Activated CD8-positive, alpha-beta memory T cell treated with anti-CD3 and anti-CD28 coated beads for 4 hours (primary cell): ENCODE data around the gene STMN3.
A peak's percentile ranks its signal among the peaks of the same experiment; 100 is the strongest.
"Not testable (repeated sequence)": the region's sequence is repeated elsewhere in the genome, so short reads cannot be mapped to it uniquely, and the experiment has no call there.

Experiments used
- DNase-seq, 2 donors: peaks; one replicate each; pipeline ENCODE4 v3.0.0-alpha.2; 2020; ENCODE audit warnings: low read depth in 2 of 2

Gene STMN3

DNA sequence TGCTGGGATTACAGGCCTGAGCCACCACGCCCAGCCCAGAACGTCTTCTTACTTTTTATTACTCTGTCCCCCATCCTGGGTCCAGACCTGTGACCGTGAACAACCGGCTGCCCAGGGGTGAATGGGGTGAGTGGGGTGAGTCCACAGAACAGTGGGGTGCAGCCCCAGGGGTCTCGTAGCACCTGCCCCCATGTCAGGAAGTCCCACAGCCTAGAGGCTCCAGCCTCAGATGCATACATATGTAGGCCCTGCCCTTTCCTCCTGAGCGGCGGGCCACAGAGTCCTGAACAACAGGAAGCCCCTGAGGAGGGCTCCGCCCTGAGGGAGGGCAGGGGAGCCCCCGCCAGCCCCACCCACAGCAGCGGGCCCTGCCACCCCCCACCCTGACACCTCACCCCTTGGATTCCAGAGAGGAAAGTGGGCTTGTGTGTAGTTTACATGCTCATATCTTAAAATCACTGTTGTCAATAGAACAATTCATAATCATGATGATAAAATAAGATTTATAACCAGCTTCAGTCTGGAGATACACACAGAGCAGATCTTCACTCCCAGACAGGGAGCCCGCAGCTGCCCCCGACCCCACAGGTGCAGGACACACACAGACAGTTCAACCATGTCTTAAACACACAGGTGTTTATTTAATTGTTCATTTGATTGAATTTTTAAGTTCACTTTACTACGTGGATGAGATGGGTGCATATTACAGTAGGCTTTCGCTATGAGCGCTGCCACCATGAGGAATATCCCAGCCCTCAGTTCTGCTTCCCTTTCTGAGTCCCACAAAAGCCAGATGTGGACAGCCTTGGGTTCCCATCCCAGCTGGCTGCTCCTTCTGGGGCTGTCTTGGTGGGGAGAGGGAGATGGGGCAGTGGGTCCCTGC, 13.9 kb downstream of the STMN3 start:
- no peak for DNase-seq

DNA sequence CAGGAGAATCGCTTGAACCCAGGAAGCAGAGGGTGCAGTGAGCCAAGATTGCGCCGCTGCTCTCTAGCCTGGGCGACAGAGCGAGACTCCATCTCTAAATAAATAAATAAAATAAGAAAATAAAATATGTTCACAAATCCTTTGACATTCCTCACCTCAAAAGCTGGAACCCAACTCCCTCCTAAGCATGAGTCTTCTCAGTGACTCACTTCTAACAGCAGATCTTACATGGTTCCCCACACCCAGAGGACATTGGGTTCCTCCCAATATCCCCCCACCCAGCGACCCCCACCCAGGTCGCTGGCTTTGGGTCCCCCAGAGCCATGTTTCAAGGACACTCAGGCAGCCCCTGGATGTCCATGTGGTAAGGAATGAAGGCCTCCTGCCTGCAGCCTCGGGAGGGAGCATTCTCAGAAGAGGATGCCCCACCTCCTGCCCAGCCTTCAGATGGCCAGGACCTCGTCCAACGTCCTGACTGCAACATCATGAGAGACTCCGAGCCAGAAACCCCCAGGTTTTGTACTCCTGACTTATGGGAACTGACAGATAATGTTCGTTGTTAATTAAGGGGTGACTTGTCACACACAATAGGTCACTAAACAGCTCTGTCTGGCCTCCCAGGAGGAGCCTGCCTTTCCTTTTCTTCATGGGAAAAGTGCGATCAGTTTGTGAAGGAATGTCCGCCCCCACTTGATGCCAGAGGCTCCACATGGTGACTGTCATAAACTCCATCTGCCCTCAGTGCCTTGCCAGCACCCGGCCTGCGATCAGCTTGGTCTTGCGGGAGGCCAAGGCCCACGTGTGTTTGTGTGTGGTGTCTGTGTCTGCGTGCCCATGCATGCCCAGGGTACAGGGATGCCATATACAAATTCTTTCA, 16.2 kb downstream of the STMN3 start:
- no peak for DNase-seq

DNA sequence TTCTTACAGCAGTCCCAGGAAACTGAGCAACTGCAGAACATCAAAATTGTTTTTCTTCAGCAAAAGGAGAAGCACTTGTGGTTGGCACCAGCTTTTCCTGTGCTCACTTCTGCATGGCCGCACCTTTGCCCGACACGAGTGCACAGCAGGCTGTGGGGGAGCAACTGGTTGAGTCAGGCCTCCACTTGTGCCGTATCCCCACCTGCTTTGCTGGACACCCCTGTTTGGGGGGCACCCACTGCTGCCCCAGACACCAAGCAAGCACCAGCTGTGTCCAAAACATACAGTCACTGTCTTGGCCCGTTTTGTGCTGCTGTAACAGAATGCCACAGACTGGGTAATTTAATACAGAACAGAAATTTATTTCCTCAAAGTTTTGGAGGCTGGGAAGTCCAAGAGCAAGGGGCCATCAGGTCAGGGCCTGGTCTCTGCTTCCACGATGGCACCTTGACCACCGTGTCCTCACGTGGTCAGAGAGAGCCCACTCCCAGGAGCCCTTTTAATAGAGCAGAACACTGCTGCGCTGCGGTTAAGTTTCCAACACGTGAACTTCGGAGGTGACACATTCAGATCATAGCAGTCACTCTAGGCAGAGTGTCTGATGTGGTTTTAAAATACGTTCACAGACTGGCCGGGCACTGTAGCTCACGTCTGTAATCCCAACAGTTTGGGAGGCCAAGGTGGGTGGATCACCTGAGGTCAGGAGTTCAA, 17.6 kb downstream of the STMN3 start:
- peak; percentile 53 to 67 for DNase-seq

DNA sequence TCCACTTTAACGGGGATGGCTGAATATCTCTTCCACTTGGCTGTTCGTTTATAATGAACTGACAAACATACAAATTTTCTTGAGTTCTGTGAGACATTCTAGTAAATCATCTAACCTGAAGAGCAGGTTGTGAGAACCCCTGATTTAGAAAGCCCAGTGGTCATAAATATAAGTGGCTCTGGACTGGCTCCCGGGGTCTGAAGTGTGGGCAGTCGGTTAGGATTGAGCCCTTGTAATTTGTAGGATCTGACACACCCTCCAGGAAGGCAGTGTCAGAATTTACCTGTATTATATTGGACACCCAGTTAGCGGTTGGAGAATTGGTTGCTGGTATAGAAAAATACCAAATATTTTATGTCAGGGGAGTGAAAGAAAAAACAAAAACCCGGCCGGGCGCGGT, 19.5 kb downstream of the STMN3 start:
- DNase-seq, result no peak

DNA sequence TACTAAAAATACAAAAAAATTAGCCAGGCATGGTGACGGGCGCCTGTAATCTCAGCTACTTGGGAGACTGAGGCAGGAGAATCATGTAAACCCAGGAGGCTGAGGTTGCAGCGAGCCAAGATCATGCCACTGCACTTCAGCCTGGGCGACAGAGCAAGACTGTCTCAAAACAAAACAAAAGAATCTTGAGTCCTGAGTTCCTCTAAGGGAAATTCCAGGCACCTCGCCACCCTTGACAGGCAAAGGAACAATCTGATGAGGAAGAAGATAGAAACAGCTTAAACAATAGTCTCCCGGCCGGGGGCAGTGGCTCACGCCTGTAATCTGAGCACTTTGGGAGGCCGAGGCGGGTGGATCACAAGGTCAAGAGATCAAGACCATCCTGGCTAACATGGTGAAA, 21.8 kb downstream of the STMN3 start:
- not testable (repeated sequence) for DNase-seq

DNA sequence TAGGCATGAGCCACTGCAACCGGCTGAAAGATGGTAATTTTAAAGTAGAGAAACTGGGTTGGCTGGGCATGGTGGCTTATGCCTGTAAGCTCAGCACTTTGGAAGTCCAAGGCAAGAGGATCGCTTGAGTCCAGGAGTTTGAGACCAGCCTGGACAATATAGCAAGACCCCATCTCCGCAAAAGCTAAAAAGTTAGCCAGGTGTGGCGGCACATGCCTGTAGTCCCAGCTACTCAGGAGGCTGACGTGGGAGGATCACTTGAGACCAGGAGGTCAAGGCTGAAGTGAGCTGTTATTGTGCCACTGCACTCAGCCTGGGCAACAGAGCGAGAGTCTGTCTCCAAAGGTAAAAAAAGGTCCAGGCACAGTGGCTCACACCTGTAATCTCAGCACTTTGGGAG, 22.3 kb downstream of the STMN3 start:
- DNase-seq, result not testable (repeated sequence)

DNA sequence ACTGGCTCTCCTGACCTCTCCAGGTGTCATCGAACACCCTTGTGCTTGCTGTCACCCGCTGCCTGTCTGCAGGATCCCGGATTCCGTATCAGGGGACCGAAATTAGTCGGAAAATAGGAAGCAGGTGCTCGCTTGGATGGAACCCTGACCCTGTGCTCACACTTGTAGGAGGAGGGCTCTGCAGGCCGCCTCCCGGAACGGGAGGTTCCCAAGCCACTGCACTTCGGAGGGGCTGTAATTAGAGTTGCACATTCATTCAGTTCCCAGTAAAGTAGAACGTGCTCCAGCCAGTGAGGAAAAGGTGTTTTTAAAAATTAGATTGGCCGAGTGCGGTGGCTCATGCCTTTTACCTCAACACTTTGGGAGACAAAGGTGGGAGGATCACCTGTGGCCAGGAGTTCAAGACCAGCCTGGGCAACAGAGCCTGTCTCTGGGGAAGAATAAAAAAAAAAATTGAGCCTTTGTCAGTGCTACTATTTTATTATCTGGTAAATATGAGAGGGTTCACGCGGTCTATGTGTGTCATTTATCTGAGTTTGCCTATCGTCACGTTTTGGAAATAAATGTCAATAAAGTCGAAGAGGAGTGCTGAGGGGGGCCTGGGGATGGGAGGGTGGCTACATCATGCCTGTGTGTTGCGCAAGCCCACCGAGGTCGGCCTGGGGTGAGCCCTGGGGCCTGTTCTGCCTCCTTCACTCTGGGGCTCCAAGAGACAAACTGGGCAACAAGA, 24.8 kb downstream of the STMN3 start:
- DNase-seq, result no peak

DNA sequence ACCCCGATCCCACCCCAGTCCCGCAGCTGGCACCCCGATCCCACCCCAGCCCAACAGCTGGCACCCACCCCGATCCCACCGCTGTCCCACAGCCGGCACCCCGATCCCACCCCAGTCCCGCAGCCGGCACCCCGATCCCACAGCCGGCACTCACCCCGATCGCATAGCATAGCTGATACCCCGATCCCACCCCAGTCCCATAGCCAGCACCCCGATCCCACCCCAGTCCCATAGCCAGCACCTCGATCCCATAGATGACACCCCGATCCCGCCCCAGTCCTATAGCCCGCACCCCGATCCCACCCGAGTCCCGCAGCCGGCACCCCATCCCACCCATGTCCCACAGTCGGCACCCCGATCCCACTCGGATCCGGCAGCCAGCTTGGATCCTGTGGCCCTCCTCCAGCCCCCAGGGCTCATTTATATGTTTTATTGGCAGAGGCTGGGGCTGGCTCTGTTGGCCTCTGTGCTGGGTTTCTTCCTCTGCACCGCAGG, 25.4 kb downstream of the STMN3 start:
- DNase-seq, result no peak

DNA sequence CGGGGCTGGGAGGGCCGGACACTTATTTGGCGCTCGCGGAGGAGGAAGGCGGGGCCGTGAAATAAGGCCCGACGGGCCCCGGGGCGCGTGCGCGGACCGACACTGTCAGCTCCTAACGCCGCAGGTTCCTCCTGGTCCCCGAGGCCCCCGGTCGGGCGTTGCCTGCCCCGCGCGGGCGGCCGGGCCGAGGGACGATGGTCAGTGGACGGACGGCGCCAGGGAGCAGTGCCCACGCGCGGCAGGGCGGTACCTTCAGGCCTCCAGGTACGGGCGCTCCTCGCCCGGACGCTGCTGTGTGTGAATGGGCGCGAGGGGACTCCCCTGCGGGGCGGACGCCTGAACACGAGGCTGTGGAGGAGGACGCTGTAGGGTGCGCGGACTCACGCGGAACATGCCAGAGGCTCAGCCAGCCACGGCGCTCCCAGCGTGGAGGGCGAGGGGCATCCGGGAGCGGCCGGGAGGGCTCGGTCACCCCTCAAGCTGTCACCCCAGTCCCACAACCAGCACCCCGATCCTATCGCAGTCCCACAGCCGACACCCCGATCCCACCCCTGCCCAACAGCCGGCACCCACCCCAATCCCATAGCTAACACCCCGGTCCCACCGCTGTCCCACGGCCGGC, 26.0 kb downstream of the STMN3 start:
- peak; percentile 85 to 89 for DNase-seq

DNA sequence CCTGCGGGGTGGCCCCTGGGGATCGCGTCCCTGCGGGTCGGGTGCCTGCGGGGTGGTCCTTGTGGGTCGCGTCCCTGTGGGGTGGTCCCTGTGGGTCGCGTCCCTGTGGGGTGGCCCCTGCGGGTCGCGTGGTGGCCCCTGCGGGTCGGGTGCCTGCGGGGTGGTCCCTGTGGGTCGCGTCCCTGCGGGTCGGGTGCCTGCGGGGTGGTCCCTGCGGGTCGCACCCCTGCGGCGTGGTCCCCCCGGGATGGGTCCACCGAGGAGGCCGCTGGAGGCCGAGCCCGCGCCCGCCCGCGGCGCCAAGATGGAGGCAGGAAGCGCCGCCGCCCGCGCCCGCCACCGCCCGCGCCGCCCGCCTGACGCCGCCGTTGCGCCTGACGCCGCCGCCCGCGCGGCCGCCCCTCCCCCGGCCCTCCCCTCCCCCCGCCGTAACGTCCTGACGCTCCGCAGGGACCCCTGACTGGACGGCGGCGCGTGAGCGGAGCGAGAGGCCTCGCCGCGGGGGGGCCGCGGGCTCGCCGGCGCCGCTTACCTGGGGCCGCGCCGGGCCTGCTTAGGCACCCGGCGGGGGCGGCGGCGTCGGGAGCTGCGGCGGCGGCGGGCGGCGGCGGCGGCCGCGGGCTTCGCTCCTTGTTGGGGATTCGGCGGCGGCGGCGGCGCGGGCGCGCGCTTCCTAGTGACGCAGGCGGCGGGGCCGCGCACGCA, 26.6 kb downstream of the STMN3 start, which contains the start of gene GMEB2:
TSS of gene GMEB2 (minus strand) at position 678 of the 705 bp plus-strand sequence. CDS start 7,704 bp downstream, outside the sequence.
- peak in 1 of 2 donors; percentile 46 for DNase-seq

DNA sequence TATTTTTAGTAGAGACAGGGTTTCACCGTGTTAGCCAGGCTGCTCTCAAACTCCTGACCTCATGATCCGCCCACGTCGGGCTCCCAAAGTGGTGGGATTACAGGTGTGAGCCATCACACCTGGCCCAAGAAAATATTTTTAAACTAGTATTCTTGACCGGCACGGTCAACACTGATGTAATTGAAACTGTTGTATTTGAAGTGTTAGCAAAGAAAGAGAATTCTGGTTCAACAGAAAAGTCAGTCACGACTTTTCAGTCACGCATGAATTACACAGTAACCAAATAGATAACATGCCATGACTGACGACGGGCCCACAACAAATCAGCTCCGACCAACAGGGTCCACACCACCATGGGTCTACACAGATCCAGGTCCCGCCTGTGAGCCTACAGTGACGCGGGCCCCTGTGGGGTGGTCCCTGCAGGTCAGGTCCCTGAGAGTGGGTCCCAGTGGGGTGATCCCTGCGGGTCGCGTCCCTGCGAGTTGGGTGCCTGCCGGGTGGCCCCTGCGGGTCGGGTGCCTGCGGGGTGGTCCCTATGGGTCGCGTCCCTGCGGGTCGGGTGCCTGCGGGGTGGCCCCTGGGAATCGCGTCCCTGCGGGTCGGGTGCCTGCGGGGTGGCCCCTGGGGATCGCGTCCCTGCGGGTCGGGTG, 27.3 kb downstream of the STMN3 start:
- DNase-seq, result no peak

DNA sequence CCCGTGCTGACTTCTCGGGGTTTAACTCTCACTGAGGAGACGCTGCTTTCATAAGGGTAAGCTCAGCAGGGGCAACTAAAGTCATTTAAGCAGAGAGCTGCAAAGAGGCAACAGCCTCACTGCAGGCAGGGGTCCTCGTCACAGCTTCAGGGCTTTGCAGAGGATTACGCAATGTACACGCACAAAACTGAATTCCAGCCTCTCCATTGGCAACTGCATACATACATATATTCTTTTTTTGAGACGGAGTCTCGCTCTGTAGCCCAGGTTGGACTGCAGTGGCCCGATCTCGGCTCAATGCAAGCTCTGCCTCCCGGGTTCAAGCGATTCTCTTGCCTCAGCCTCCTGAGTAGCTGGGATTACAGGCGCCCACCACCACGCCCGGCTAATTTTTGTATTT, 28.7 kb downstream of the STMN3 start:
- DNase-seq, result no peak

DNA sequence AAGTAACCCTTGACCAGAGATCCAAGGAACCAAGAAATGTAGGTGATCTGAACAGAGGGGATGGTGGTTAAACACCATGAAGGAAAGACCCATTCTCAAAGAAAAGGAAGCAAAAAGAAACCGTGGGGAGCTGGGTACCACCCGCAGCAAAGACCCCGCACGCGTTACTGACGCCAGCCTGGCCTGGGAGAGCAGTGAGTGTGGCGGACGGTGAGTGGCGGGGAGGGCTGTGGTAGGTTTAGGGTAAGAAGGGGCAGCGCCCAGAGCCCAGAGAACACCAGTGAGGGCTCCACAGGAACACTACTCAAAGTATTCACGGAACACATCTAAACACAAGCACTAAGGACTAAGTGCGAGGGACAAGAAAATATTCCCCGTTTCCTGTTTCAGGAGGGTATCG, 30.5 kb downstream of the STMN3 start:
- no peak for DNase-seq

DNA sequence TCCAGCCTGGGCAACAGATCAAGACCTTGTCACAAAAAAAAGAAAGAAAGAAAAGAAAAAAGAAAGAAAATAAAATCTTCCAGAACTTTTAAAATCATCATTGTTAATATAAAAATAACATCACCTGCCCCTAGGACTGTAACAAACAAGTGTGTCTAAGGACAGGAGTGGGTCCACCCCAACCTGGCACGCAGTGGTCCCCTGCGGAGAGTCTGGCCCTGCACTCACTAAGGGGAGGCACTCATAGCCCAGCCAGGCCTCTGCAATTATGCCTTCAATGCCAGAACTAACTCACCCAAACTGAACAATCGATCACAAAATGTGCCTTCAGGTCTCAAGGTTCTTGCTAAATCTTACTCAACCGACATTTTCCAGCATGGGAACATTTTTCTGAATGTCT, 31.1 kb downstream of the STMN3 start:
- no peak for DNase-seq

DNA sequence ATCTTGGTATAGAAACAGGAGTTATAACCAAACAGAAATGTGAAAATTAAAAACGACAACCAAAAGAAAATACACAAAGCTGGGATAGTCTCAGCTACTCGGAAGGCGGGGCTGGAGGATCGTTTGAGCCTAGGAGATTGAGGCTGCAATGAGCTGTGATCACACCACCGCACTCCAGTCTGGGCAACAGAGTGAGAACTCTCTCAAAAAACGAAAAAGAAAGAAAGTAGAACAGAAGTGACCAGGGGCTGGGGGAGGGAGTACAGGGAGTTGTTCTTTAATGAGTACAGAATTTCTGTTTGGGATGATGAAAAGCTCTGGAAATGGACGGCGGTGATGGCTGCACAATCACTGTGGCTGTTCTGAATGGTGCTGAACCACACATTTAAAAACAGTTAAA, 32.2 kb downstream of the STMN3 start:
- no peak for DNase-seq

DNA sequence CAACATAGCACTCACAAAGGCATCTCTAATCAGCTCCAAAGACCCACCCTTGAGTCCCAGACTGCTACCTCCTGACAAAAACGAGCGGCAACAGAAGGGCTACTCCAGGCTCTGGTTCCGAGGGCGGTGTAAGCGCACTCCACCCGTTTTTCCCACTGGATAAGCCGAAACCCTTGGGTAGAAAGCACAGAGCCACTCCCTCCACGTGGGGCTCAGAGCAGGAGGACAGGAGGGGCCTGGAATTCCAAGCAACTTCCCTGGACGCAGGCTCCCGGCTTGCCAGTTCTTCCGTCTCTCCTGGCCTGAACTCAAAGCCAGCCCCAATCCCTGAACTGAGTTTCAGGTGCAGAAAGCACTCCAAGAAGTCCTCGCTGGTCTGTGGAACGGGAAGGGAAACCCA, 33.7 kb downstream of the STMN3 start:
- no peak for DNase-seq

DNA sequence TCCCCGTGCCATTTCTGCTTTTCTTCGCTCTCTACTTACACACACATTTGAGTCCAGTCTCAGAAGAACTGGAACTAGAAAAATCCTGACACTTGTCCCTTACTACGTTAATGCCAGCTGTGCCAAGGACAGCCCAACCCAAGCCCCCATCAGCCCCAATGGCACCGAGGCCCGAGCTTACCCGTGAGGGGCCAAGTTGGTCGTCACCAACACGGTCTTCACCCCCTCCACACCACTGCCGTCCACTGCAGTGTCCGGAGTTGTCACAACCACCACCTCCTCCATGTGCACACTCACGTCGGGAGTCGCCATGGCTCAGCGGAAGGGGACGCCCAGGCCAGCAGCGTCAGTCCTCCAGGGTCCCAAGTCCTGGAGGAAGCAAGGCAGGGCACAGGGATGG, 34.1 kb downstream of the STMN3 start:
- DNase-seq, result no peak

DNA sequence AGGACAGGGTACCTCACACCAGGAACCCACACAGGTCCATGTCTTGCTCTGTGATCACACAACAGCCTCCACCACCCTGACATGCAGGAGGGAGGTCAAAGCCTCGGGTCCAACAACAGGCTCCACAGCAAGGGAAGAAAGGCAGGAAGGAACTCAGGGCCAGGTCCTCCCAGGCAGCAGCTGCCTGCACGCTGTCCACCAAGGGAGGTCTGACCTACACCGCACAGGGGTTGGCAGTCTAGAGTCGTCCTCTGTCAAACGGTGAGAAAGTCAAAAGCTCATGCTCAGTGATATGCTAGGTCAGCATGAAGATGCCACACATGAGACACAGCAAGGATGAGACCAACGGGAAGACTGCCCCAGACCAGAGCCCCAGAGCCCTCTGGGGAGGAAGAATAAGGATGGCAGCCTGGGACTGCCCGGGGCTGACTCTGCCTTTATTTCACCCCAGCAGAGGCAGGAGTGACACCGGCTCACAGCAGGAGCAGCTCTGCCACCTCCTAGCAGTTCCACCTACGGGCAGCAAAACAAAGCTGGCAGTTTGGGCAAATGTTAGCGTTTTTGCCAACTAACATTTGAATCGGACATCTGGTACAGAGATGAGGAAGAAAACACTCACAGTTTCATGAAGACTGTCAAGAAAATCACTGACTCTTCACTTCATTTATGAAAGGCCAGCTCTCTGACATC, 34.8 kb downstream of the STMN3 start:
- DNase-seq, result no peak

DNA sequence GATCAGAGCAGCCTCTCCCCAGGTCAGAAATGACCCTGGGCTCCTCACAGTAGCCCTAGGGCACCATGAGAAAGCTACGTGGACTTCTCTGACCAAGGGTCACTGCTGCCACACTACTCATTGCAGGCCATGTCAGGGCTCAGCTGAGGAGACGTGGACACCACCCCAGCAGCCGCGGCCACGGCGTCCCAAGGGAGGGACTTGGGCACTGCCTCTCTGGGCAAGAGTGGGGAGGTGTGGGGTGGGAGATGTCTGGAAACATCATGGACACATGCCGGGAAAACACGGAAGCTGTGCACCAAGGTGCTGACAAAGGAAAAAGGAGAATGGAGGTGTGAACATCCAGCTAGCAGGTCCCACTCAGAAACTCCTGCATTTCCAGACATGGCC, 35.4 kb downstream of the STMN3 start:
- DNase-seq, result no peak
